ENCODE data around the gene VAPB.

DNA sequence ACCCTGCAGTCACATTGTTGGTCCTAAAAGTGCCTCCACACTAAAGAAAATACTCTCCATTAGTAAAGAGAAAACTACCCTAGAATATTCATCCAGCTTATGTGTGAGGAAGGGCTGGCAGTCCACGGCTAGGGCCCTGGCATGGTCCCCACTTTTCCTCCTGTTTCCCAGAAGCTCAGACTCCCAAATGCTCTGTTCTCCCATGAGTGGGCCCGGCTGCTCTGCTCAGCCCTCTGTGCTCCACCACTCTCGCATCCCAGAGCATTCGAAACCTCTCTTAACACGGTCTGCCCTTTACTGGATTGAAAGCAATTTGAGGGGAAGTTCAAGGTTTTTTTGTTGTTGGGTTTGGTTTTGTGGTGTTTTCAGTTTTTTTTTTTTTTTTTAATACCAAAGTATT lies 64.4 kb downstream of the VAPB start:
- TF ChIP-seq, protein P1, sequence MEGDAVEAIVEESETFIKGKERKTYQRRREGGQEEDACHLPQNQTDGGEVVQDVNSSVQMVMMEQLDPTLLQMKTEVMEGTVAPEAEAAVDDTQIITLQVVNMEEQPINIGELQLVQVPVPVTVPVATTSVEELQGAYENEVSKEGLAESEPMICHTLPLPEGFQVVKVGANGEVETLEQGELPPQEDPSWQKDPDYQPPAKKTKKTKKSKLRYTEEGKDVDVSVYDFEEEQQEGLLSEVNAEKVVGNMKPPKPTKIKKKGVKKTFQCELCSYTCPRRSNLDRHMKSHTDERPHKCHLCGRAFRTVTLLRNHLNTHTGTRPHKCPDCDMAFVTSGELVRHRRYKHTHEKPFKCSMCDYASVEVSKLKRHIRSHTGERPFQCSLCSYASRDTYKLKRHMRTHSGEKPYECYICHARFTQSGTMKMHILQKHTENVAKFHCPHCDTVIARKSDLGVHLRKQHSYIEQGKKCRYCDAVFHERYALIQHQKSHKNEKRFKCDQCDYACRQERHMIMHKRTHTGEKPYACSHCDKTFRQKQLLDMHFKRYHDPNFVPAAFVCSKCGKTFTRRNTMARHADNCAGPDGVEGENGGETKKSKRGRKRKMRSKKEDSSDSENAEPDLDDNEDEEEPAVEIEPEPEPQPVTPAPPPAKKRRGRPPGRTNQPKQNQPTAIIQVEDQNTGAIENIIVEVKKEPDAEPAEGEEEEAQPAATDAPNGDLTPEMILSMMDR (IDR thresholded peaks at IDR 0.05 in 8 of 11, conservative IDR thresholded peaks at IDR 0.05 in 3 of 11), result no peak
- TF ChIP-seq POLR2AphosphoS5 (IDR thresholded peaks at IDR 0.05) (no peak), POLR2A (IDR thresholded peaks at IDR 0.05) (no peak)
